ENCODE results near the gene SRGAP3. TPM values are rescaled to one million over a fixed set of nuclear protein-coding genes. Genes with fewer than 3 reads are reported as not detected.

SRGAP3 gene
- total RNA-seq, 1 experiment from 2014 or later: 17.9 TPM

- TF ChIP-seq FOXP4 (CRISPR knock-in tag; IDR thresholded peaks at IDR 0.05): no peak
- TF ChIP-seq MLX (CRISPR knock-in tag; IDR thresholded peaks at IDR 0.05): no peak
Measured at GRCh38 chr3:8983591-8983990, 265.9 kb downstream of the SRGAP3 start (continued).

- Mint-ChIP-seq H3K36me3 (peaks cover 3% of the 10 kb centered on the region; the same call in 1 of the 2 replicates), H3K9me3 (peaks cover 9% of the 10 kb centered on the region), H3K4me1 (peaks cover under 1% of the 10 kb centered on the region), H3K27me3 (ENCODE audit: low read depth) (peaks cover 13% of the 10 kb centered on the region), H3K4me3 (no peak overlapping the region), H3K27ac (no peak overlapping the region)
- TF ChIP-seq ESRRA (CRISPR knock-in tag; IDR thresholded peaks at IDR 0.05; ENCODE audit: borderline replicate concordance) (no peak), NFE2L1 (CRISPR knock-in tag; IDR thresholded peaks at IDR 0.05) (no peak), CBFB (CRISPR knock-in tag; IDR thresholded peaks at IDR 0.05; ENCODE audit: low read depth) (no peak), E2F4 (CRISPR knock-in tag; IDR thresholded peaks at IDR 0.05; ENCODE audit: borderline replicate concordance, low read depth) (no peak), RORB (CRISPR knock-in tag; IDR thresholded peaks at IDR 0.05) (no peak), ZNF281 (CRISPR knock-in tag; IDR thresholded peaks at IDR 0.05) (no peak), CREM (CRISPR knock-in tag; IDR thresholded peaks at IDR 0.05) (no peak), ZBTB43 (CRISPR knock-in tag; IDR thresholded peaks at IDR 0.05) (no peak), EMX1 (CRISPR knock-in tag; IDR thresholded peaks at IDR 0.05) (no peak), ETV6 (CRISPR knock-in tag; IDR thresholded peaks at IDR 0.05) (no peak), ZNF232 (CRISPR knock-in tag; IDR thresholded peaks at IDR 0.05) (no peak), OVOL2 (CRISPR knock-in tag; IDR thresholded peaks at IDR 0.05; ENCODE audit: borderline replicate concordance) (no peak), PREB (CRISPR knock-in tag; IDR thresholded peaks at IDR 0.05; ENCODE audit: borderline replicate concordance) (no peak), TEAD1 (CRISPR knock-in tag; IDR thresholded peaks at IDR 0.05) (no peak), ATF3 (CRISPR knock-in tag; conservative IDR thresholded peaks at IDR 0.05) (no peak)
- DNase-seq (ENCODE audit: low spot score): no peak
- ATAC-seq: no peak
- POLR2A ChIA-PET: no interaction called here
- CTCF ChIA-PET: interaction anchor here (2.0 kb wide), 1 partner anchor 319 kb away, joined by 7 read pairs; no protein-coding TSS in a partner anchor
Measured at GRCh38 chr3:8983026-8983425, 266.4 kb downstream of the SRGAP3 start.

Measured in WTC11 (cell line).